Mesendoderm (in vitro differentiated cells): Measurements from ENCODE around the gene PAX6.
A peak's percentile ranks its signal among the peaks of the same experiment; 100 is the strongest.

Experiments
- DNase-seq: peaks from one replicate; pipeline ENCODE4 v3.0.0; 2013
- H2AK5ac ChIP-seq: 2 replicates; pipeline ENCODE4 v1.6.1; 2013; ENCODE audit warnings: low read length, inconsistent platforms
- H2BK120ac ChIP-seq: 2 replicates; pipeline ENCODE4 v1.6.1; 2013; ENCODE audit warnings: low read depth, mild to moderate bottlenecking, low read length, moderate library complexity, mixed read lengths
- H2BK15ac ChIP-seq: replicated peaks from 2 replicates; pipeline ENCODE4 v1.6.1; 2013; ENCODE audit warnings: low read depth, mild to moderate bottlenecking, moderate library complexity
- H2BK5ac ChIP-seq: 2 replicates; pipeline ENCODE4 v1.6.1; 2013; ENCODE audit warnings: low read length, inconsistent platforms
- H3K18ac ChIP-seq: 2 replicates; pipeline ENCODE4 v1.6.1; 2013; ENCODE audit warnings: mild to moderate bottlenecking, low read length, mixed read lengths
- H3K23ac ChIP-seq: one replicate; pipeline ENCODE4 v1.6.1; 2013; ENCODE audit warnings: low read length
- H3K27ac ChIP-seq: 2 replicates; pipeline ENCODE4 v1.5.1; 2013; ENCODE audit warnings: low read depth, mild to moderate bottlenecking, inconsistent platforms, low read length, moderate library complexity
- H3K27me3 ChIP-seq: 2 replicates; pipeline ENCODE4 v1.6.1; 2013; ENCODE audit warnings: low read length, control low read depth, mild to moderate bottlenecking, inconsistent platforms; ENCODE audit not compliant: insufficient read depth, poor library complexity
- H3K36me3 ChIP-seq: 2 replicates; pipeline ENCODE4 v1.6.1; 2013; ENCODE audit warnings: low read length, inconsistent platforms; ENCODE audit not compliant: control insufficient read depth, insufficient read depth
- H3K4ac ChIP-seq: one replicate; pipeline ENCODE4 v1.6.1; 2013; ENCODE audit warnings: low read depth, mild to moderate bottlenecking, low read length, moderate library complexity
- H3K4me1 ChIP-seq: 2 replicates; pipeline ENCODE4 v1.6.1; 2013; ENCODE audit warnings: low read depth, low read length, inconsistent platforms; ENCODE audit not compliant: control insufficient read depth
- H3K4me2 ChIP-seq: 2 replicates; pipeline ENCODE4 v1.6.1; 2013; ENCODE audit warnings: low read length
- H3K4me3 ChIP-seq: 2 replicates; pipeline ENCODE4 v1.5.1; 2013; ENCODE audit warnings: mild to moderate bottlenecking, low read length
- H3K56ac ChIP-seq: one replicate; pipeline ENCODE4 v1.6.1; 2013; ENCODE audit warnings: low read length
- H3K79me1 ChIP-seq: 2 replicates; pipeline ENCODE4 v1.6.1; 2013; ENCODE audit warnings: low read length, inconsistent platforms
- H3K79me2 ChIP-seq: 2 replicates; pipeline ENCODE4 v1.6.1; 2013; ENCODE audit warnings: mild to moderate bottlenecking, low read length; ENCODE audit not compliant: control insufficient read depth, insufficient read depth
- H3K9ac ChIP-seq: 2 replicates; pipeline ENCODE4 v1.6.1; 2013; ENCODE audit warnings: low read length, inconsistent platforms
- H4K5ac ChIP-seq: one replicate; pipeline ENCODE4 v1.6.1; 2013; ENCODE audit warnings: low read length
- H4K8ac ChIP-seq: one replicate; pipeline ENCODE4 v1.6.1; 2013; ENCODE audit warnings: low read depth, mild to moderate bottlenecking, control low read depth, low read length, moderate library complexity
- WGBS: extraction: QIAGEN DNeasy Blood & Tissue Kit; methylation state at CpG from one replicate; pipeline ENCODE4 v1.1.7; 2013; ENCODE audit warnings: low lambda C conversion rate, missing lambda C conversion rate; ENCODE audit not compliant: insufficient coverage; ENCODE audit errors: extremely low coverage; 5-methylcytosine and 5-hydroxymethylcytosine counted together

PAX6 gene

GRCh38 chr11:31797190-31798056 lies 13.7 kb downstream of the PAX6 start:
- Histone ChIP-seq H3K4me2 (peak overlapping the region; percentile 8), H3K27me3 (peaks cover 60% of the 10 kb centered on the region), H3K9ac (no peak overlapping the region), H2AK5ac (no peak overlapping the region), H3K79me2 (no peaks in the 10 kb centered on the region), H3K23ac (no peak overlapping the region), H3K36me3 (no peaks in the 10 kb centered on the region), H4K5ac (no peak overlapping the region), H3K4me3 (no peak overlapping the region), H3K27ac (no peak overlapping the region), H2BK5ac (no peak overlapping the region), H3K18ac (no peak overlapping the region), H4K8ac (no peak overlapping the region), H3K4ac (no peak overlapping the region), H3K56ac (no peak overlapping the region), H2BK120ac (no peak overlapping the region), H3K4me1 (peaks cover 3% of the 10 kb centered on the region), H2BK15ac (no peak overlapping the region), H3K79me1 (no peaks in the 10 kb centered on the region)
- no CpG with 5 or more reads among the region's 31 CpGs for WGBS
- DNase-seq = peak; percentile 46

- Histone ChIP-seq H2BK120ac (no peak overlapping the region), H3K56ac (no peak overlapping the region), H3K4ac (no peak overlapping the region), H2BK5ac (no peak overlapping the region), H4K8ac (no peak overlapping the region), H3K27ac (no peak overlapping the region), H3K79me1 (no peaks in the 10 kb centered on the region), H2BK15ac (no peak overlapping the region), H4K5ac (no peak overlapping the region), H3K4me2 (no peak overlapping the region), H3K23ac (no peak overlapping the region), H3K18ac (no peak overlapping the region), H3K27me3 (peaks cover 59% of the 10 kb centered on the region), H3K4me3 (no peak overlapping the region), H3K4me1 (peaks cover 3% of the 10 kb centered on the region), H2AK5ac (no peak overlapping the region), H3K9ac (no peak overlapping the region), H3K36me3 (no peaks in the 10 kb centered on the region), H3K79me2 (no peaks in the 10 kb centered on the region)
- no peak for DNase-seq
- WGBS = no CpG with 5 or more reads among the region's 19 CpGs
Measured at GRCh38 chr11:31796499-31797189, 14.5 kb downstream of the PAX6 start.

- no peak overlapping the region for H2BK15ac ChIP-seq
- DNase-seq = no peak
- H3K23ac ChIP-seq = no peak overlapping the region
- no CpG with 5 or more reads among the region's 22 CpGs for WGBS
- no peaks in the 10 kb centered on the region for H3K79me2 ChIP-seq
- H3K4me1 ChIP-seq = peaks cover 3% of the 10 kb centered on the region
- H3K18ac ChIP-seq = no peak overlapping the region
- H2AK5ac ChIP-seq = no peak overlapping the region
- H3K36me3 ChIP-seq = no peaks in the 10 kb centered on the region
- no peak overlapping the region for H3K27ac ChIP-seq
- H3K56ac ChIP-seq = no peak overlapping the region
- H3K4me3 ChIP-seq = no peak overlapping the region
- no peak overlapping the region for H3K4me2 ChIP-seq
- peaks cover 51% of the 10 kb centered on the region for H3K27me3 ChIP-seq
- H3K4ac ChIP-seq = no peak overlapping the region
- no peak overlapping the region for H2BK5ac ChIP-seq
- no peak overlapping the region for H4K8ac ChIP-seq
- no peak overlapping the region for H4K5ac ChIP-seq
- no peak overlapping the region for H2BK120ac ChIP-seq
- H3K9ac ChIP-seq = no peak overlapping the region
- no peaks in the 10 kb centered on the region for H3K79me1 ChIP-seq
Measured at GRCh38 chr11:31795706-31796498, 15.2 kb downstream of the PAX6 start.

- WGBS = no CpG with 5 or more reads among the region's 4 CpGs
- H3K23ac ChIP-seq = no peak overlapping the region
- H3K4me1 ChIP-seq = peaks cover 3% of the 10 kb centered on the region
- H3K79me2 ChIP-seq = no peaks in the 10 kb centered on the region
- H3K18ac ChIP-seq = no peak overlapping the region
- no peak overlapping the region for H3K4ac ChIP-seq
- no peak overlapping the region for H2AK5ac ChIP-seq
- no peak overlapping the region for H3K4me2 ChIP-seq
- no peak overlapping the region for H3K4me3 ChIP-seq
- H3K27me3 ChIP-seq = peaks cover 39% of the 10 kb centered on the region
- H3K9ac ChIP-seq = no peak overlapping the region
- no peak overlapping the region for H4K8ac ChIP-seq
- no peak overlapping the region for H3K27ac ChIP-seq
- no peaks in the 10 kb centered on the region for H3K36me3 ChIP-seq
- no peaks in the 10 kb centered on the region for H3K79me1 ChIP-seq
- no peak overlapping the region for H2BK15ac ChIP-seq
- H4K5ac ChIP-seq = no peak overlapping the region
- no peak overlapping the region for H2BK120ac ChIP-seq
- no peak for DNase-seq
- no peak overlapping the region for H2BK5ac ChIP-seq
- H3K56ac ChIP-seq = no peak overlapping the region
Measured at GRCh38 chr11:31794548-31794947, 16.6 kb downstream of the PAX6 start.

GRCh38 chr11:31793264-31793663 lies 17.9 kb downstream of the PAX6 start:
- no peaks in the 10 kb centered on the region for H3K4me1 ChIP-seq
- no peak overlapping the region for H3K9ac ChIP-seq
- H2BK15ac ChIP-seq = no peak overlapping the region
- no peak for DNase-seq
- H3K4me2 ChIP-seq = no peak overlapping the region
- H3K27ac ChIP-seq = no peak overlapping the region
- H3K79me2 ChIP-seq = no peaks in the 10 kb centered on the region
- H2BK5ac ChIP-seq = no peak overlapping the region
- no peak overlapping the region for H2AK5ac ChIP-seq
- no peak overlapping the region for H3K23ac ChIP-seq
- H4K5ac ChIP-seq = no peak overlapping the region
- no peaks in the 10 kb centered on the region for H3K79me1 ChIP-seq
- H3K27me3 ChIP-seq = peaks cover 29% of the 10 kb centered on the region
- no peaks in the 10 kb centered on the region for H3K36me3 ChIP-seq
- H3K18ac ChIP-seq = no peak overlapping the region
- H3K4me3 ChIP-seq = no peak overlapping the region
- H4K8ac ChIP-seq = no peak overlapping the region
- H2BK120ac ChIP-seq = no peak overlapping the region
- no peak overlapping the region for H3K4ac ChIP-seq
- H3K56ac ChIP-seq = no peak overlapping the region
- WGBS = no CpG with 5 or more reads among the region's 10 CpGs
